Skin epidermis (tissue), 12 donors: ENCODE results near the gene AJM1.
"Not testable (repeated sequence)": the region's sequence is repeated elsewhere in the genome, so short reads cannot be mapped to it uniquely, and the experiment has no call there.

Experiments used
- H3K27ac ChIP-seq, 21 experiments: fragments of 200-600 bp; sonication (generic) in 11 of 21; one replicate each; pipeline ENCODE4 v1.5.0; 2020; ENCODE audit warnings: mild to moderate bottlenecking in 3 of 21, inconsistent platforms in 2 of 21, moderate library complexity in 2 of 21
- H3K4me3 ChIP-seq, 7 experiments: fragments of 200-600 bp; sonication (generic) in 2 of 7; one replicate each; pipeline ENCODE4 v1.5.0; 2020; ENCODE audit warnings: inconsistent platforms in 2 of 7, mild to moderate bottlenecking in 2 of 7, moderate library complexity in 1 of 7

AJM1 gene

GRCh38 chr9:136862849-136863622, 20.8 kb downstream of the AJM1 start:
- H3K27ac ChIP-seq: no peak overlapping the region
- H3K4me3 ChIP-seq: no peak overlapping the region

GRCh38 chr9:136863623-136864273, 21.5 kb downstream of the AJM1 start:
- Histone ChIP-seq H3K4me3 (no peak overlapping the region), H3K27ac (no peak overlapping the region)

GRCh38 chr9:136865041-136865767, 22.9 kb downstream of the AJM1 start:
- peak overlapping the region; percentile 82 to 97 (median 90) for H3K4me3 ChIP-seq
- H3K27ac ChIP-seq: peak overlapping the region in 19 of 21 experiments; percentile 87 to 99 (median 96)

- Histone ChIP-seq H3K27ac (peak overlapping the region; percentile 60 to 99 (median 96)), H3K4me3 (peak overlapping the region; percentile 82 to 97 (median 90))
Measured at GRCh38 chr9:136865768-136866103, 23.5 kb downstream of the AJM1 start.

GRCh38 chr9:136866898-136867421, 24.7 kb downstream of the AJM1 start:
- H3K4me3 ChIP-seq: peak overlapping the region; percentile 82 to 97 (median 90)

GRCh38 chr9:136867480-136867879, 25.2 kb downstream of the AJM1 start:
- Histone ChIP-seq H3K27ac (no peak overlapping the region), H3K4me3 (no peak overlapping the region)

More at GRCh38 chr9:136866898-136867421, 24.7 kb downstream of the AJM1 start:
- H3K27ac ChIP-seq: peak overlapping the region in 19 of 21 experiments; percentile 11 to 99 (median 96)

GRCh38 chr9:136867917-136868316, 25.6 kb downstream of the AJM1 start:
- H3K27ac ChIP-seq: no peak overlapping the region

GRCh38 chr9:136868644-136869043, 26.4 kb downstream of the AJM1 start:
- Histone ChIP-seq H3K4me3 (no peak overlapping the region), H3K27ac (no peak overlapping the region)

More at GRCh38 chr9:136867917-136868316, 25.6 kb downstream of the AJM1 start:
- no peak overlapping the region for H3K4me3 ChIP-seq

GRCh38 chr9:136869611-136870010, 27.3 kb downstream of the AJM1 start:
- not testable (repeated sequence) for H3K27ac ChIP-seq, H3K4me3 ChIP-seq

GRCh38 chr9:136875155-136875554, 32.9 kb downstream of the AJM1 start:
- H3K4me3 ChIP-seq: no peak overlapping the region
- H3K27ac ChIP-seq: no peak overlapping the region

GRCh38 chr9:136876476-136876875, 34.2 kb downstream of the AJM1 start:
- H3K27ac ChIP-seq: no peak overlapping the region

GRCh38 chr9:136880651-136881050, 38.4 kb downstream of the AJM1 start:
- Histone ChIP-seq H3K4me3 (no peak overlapping the region), H3K27ac (peak overlapping the region in 1 of 21 experiments; percentile 96)

More at GRCh38 chr9:136876476-136876875, 34.2 kb downstream of the AJM1 start:
- no peak overlapping the region for H3K4me3 ChIP-seq

- peak overlapping the region in 20 of 21 experiments; percentile 37 to 96 (median 84) for H3K27ac ChIP-seq
- peak overlapping the region; percentile 6 to 38 (median 25) for H3K4me3 ChIP-seq
Measured at GRCh38 chr9:136881691-136882108, 39.4 kb downstream of the AJM1 start.

- Histone ChIP-seq H3K4me3 (peak overlapping the region; percentile 6 to 38 (median 25)), H3K27ac (peak overlapping the region in 20 of 21 experiments; percentile 37 to 96 (median 84))
Measured at GRCh38 chr9:136882109-136882946, 40.0 kb downstream of the AJM1 start.

- not testable (repeated sequence) for H3K4me3 ChIP-seq
- H3K27ac ChIP-seq: peak overlapping the region in 18 of 21 experiments; percentile 47 to 96 (median 83)
Measured at GRCh38 chr9:136882947-136883283, 40.6 kb downstream of the AJM1 start.

- not testable (repeated sequence) for H3K4me3 ChIP-seq
- H3K27ac ChIP-seq: peak overlapping the region in 8 of 21 experiments; percentile 50 to 96 (median 84)
Measured at GRCh38 chr9:136883670-136884069, 41.4 kb downstream of the AJM1 start.

GRCh38 chr9:136885950-136886578, 43.8 kb downstream of the AJM1 start, which contains the start of gene TRAF2:
TSS of gene TRAF2 (plus strand) at chr9:136886516. CDS start at chr9:136898741, 12,225 bp downstream.
- peak within 1 kb of the TSS; percentile 77 to 99 (median 90) for H3K4me3 ChIP-seq
- H3K27ac ChIP-seq: peak within 1 kb of the TSS; percentile 84 to 99 (median 91)
